ENCODE data around the gene NUP188.

DNA sequence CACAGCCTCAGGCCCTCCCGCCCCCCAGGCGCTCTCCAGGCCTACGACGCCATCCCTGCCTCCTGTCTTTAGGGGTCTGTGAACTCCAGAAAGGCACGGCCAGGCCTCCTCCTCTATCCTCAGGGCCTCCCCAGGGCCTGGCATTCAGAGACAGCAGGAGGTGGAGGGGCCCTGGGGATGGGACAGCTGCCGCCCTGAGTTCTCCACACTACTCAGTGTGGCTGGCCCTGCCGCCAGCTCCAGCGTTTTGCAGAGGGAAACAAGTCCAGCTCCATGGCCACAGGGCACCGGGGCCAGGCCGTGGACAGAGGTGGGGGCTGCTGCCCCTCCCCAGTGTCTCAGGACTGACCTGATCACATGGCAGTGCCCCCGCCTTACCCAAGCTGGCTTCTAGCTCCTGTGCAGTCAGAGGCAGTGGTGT is 64.3 kb downstream of the NUP188 start:
- TF ChIP-seq EZH2 (IDR thresholded peaks at IDR 0.05; ENCODE audit: borderline replicate concordance, low read depth, low read length, severe bottlenecking) (no peak), CTCF (IDR thresholded peaks at IDR 0.05; ENCODE audit: extremely low read depth in 1 of 2, insufficient read depth in 1 of 2, low read depth in 1 of 2, low read length in 2 of 2) (no peak), POLR2A (IDR thresholded peaks at IDR 0.05; ENCODE audit: low read depth, low read length) (no peak), JUN (IDR thresholded peaks at IDR 0.05; ENCODE audit: borderline replicate concordance, insufficient read depth, insufficient read length, low read depth) (no peak), POLR2AphosphoS5 (IDR thresholded peaks at IDR 0.05; ENCODE audit: insufficient read depth, low read depth, low read length) (no peak)
- TF ChIP-seq, protein P1, sequence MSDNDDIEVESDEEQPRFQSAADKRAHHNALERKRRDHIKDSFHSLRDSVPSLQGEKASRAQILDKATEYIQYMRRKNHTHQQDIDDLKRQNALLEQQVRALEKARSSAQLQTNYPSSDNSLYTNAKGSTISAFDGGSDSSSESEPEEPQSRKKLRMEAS (IDR thresholded peaks at IDR 0.05; ENCODE audit: insufficient read depth, insufficient read length), result no peak

Measured in endothelial cell of umbilical vein (primary cell).